A549 treated with Mapracorat at 1 μM for 4 hours (cell line): ENCODE data around the gene ZMYM1. TPM values are rescaled to one million over a fixed set of nuclear protein-coding genes. Genes with fewer than 3 reads are reported as not detected.

Experiments
- total RNA-seq: library from RNA; stranded (reverse); fragments of 200-300 nt; extraction: Qiagen RNA extraction; gene quantifications from 5 replicates; pipeline ENCODE4 v1.2.3, GENCODE V29; 2022

ZMYM1 gene
- 3.5 to 8.3 TPM (median 6.3 TPM) in 5 replicates for total RNA-seq

DNA sequence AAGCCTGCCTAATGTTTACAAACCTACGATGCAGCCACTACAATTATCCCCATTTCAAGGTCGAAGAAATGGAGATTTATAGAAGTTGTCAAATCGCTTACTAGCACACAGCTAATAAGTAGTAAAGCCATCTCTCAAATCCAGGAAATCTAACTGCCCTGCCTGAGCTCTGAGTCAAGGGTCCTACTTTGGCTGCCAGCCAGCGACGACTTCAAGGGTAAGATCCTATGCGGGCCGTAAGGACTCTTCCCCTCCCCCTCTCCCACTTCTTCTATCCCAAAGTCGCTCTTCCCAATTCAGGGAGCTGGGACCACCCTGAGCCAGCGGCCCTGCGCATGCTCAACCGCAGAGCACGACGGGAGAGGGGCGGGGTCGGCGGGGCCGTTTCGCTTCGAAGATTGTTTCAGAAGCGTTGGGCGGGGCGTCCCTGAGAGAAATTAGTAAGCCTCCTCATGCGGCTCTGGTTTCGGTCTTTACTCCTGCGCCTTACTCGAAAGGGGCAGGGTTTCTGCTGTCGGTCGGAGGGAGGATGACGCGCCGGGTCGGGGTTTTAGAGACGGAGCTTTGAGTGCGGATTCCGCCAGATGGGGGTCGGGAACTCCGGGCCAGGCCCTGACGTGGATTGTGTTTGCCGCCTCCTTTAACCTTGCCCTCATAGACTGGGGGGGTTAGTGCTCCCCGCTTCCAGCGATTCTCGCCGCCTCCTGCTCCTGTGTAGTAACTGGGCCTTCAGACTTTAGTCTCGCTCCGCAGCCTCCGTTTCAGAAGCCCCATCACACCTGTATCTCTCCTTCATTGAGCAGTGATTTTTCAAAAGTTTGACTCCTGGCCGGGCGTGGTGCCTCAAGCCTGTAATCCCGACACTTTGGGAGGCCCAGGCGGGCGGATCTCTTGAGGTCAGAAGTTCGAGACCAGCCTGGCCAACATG, at the start of gene ZMYM1:
TSS of gene ZMYM1 (plus strand) at position 383 of the 928 bp plus-strand sequence. CDS start 14,603 bp downstream, outside the sequence.

Other genes with a start within 250 kb of the ZMYM1 start
- gene SMIM12, start 219.6 kb upstream of the ZMYM1 start, total RNA-seq, result 53.4 to 61.4 TPM (median 59.2 TPM) in 5 replicates
- gene DLGAP3, start 149.7 kb upstream of the ZMYM1 start, total RNA-seq, result 0.08 to 0.35 TPM (median 0.22 TPM) in 5 replicates
- 15.5 to 18.4 TPM (median 15.9 TPM) in 5 replicates for gene TMEM35B, start 94.0 kb upstream of the ZMYM1 start, total RNA-seq
- gene ZMYM6, start 47.4 kb upstream of the ZMYM1 start, total RNA-seq, result 4.2 to 5.8 TPM (median 5.4 TPM) in 5 replicates
- gene SFPQ, start 113.8 kb downstream of the ZMYM1 start, total RNA-seq, result 183 to 296 TPM (median 186 TPM) in 5 replicates
- gene ZMYM4, start 189.3 kb downstream of the ZMYM1 start, total RNA-seq, result 8.3 to 11.6 TPM (median 10.4 TPM) in 5 replicates